Panc1 (cell line): Measurements from ENCODE around the gene FKBP6. TPM values are rescaled to one million over a fixed set of nuclear protein-coding genes. Genes with fewer than 3 reads are reported as not detected.

ENCODE experiments used
- ATAC-seq: fragments of 200-7000 bp; cut with Tn5 transposase; 2 replicates; pipeline ENCODE4 v1.9.1; 2020; ENCODE audit warnings: mild to moderate bottlenecking, moderate library complexity
- BruUV-seq: library from RNA; stranded (reverse); fragments of 400-500 nt; replicated peaks from 2 replicates; lab custom pipeline; 2021; lab: Mats Ljungman, UMichigan
- CTCF ChIA-PET: fragments of 300-600 bp; sonication (Branson Sonifier 250); formaldehyde crosslinking; loops from one replicate; lab custom pipeline; 2022; ENCODE audit warnings: antibody characterized with exemption; lab: Charles Lee
- POLR2A ChIA-PET: fragments of 300-600 bp; sonication (Branson Sonifier 250); formaldehyde crosslinking; loops from one replicate; lab custom pipeline; 2022; ENCODE audit warnings: antibody characterized with exemption; lab: Charles Lee
- DNase-seq: peaks from one replicate; pipeline ENCODE4 v3.0.0-alpha.2; 2010; ENCODE audit warnings: low read depth, low spot score
- H3K27ac ChIP-seq: 2 replicates; pipeline ENCODE4 v1.5.1; 2011; ENCODE audit warnings: mild to moderate bottlenecking, low read length, inconsistent platforms
- H3K27me3 ChIP-seq: fragments of 200-500 bp; sonication (Bioruptor generic); 2 replicates; pipeline ENCODE4 v1.6.0; 2014; ENCODE audit warnings: low read length, inconsistent platforms; ENCODE audit not compliant: control insufficient read depth, insufficient read depth
- H3K36me3 ChIP-seq: fragments of 200-500 bp; sonication (Bioruptor generic); 2 replicates; pipeline ENCODE4 v1.5.1; 2014; ENCODE audit warnings: inconsistent platforms, mild to moderate bottlenecking, low read length, moderate library complexity; ENCODE audit not compliant: control insufficient read depth, insufficient read depth
- H3K4me1 ChIP-seq: 2 replicates; pipeline ENCODE4 v1.5.1; 2011; ENCODE audit warnings: inconsistent platforms, mild to moderate bottlenecking, low read length, moderate library complexity; ENCODE audit not compliant: control insufficient read depth, insufficient read depth
- H3K4me3 ChIP-seq, 2 experiments: 2 replicates each; pipeline ENCODE4 v1.5.1; 2011 to 2012; ENCODE audit warnings: low read depth in 2 of 2, low read length in 2 of 2, mild to moderate bottlenecking in 2 of 2, inconsistent platforms in 1 of 2, moderate library complexity in 1 of 2
- H3K9me3 ChIP-seq: fragments of 200-500 bp; sonication (Bioruptor generic); 2 replicates; pipeline ENCODE4 v1.5.1; 2014; ENCODE audit warnings: low read depth, mild to moderate bottlenecking, inconsistent platforms, low read length, moderate library complexity; ENCODE audit not compliant: control insufficient read depth, insufficient read depth
- CTCF ChIP-seq: fragments of 450-650 bp; IDR thresholded peaks from 2 replicates; pipeline ENCODE4 v1.5.1; 2017; ENCODE audit warnings: mild to moderate bottlenecking
- POLR2AphosphoS5 ChIP-seq: IDR thresholded peaks from 2 replicates; pipeline ENCODE4 v1.6.1; 2012; ENCODE audit warnings: mild to moderate bottlenecking, low read depth, low read length, moderate library complexity
- REST ChIP-seq, 2 experiments: IDR thresholded peaks; 2 replicates each; pipeline ENCODE4 v1.6.1; 2011 to 2012; ENCODE audit warnings: low read depth in 2 of 2, control low read depth in 1 of 2, low read length in 1 of 2, mild to moderate bottlenecking in 1 of 2, moderate library complexity in 1 of 2; ENCODE audit not compliant: insufficient read depth in 1 of 2
- SIN3A ChIP-seq: IDR thresholded peaks from 2 replicates; pipeline ENCODE4 v1.6.1; 2012; ENCODE audit warnings: low read depth, mild to moderate bottlenecking, low read length, moderate library complexity, borderline replicate concordance; ENCODE audit not compliant: insufficient read depth
- TCF7L2 ChIP-seq: IDR thresholded peaks from 2 replicates; pipeline ENCODE4 v1.6.1; 2011; ENCODE audit warnings: mild to moderate bottlenecking, low read depth, low read length, inconsistent platforms
- in situ Hi-C: cut with HindIII; loops from 2 replicates; pipeline ENCODE4 v1.10.0; 2016; ENCODE audit warnings: low sequenced_read_pairs, low pct_unique_long_range_greater_than_20kb
- intact Hi-C: fragments of 100-400 bp; cut with micrococcal nuclease; formaldehyde crosslinking; loops from one replicate; pipeline ENCODE4 v1.10.0; 2022; ENCODE audit not compliant: unreplicated experiment
- total RNA-seq: library from RNA; stranded (reverse); gene quantifications from one replicate; pipeline ENCODE4 v1.2.1, GENCODE V29; 2021; ENCODE audit not compliant: unreplicated experiment

Gene FKBP6
- total RNA-seq, 1 experiment from 2014 or later: not detected

- no peak for ATAC-seq
- ChIA-PET CTCF (interaction anchor here (0.7 kb wide), 1 partner anchor 10 kb away, joined by 3 read pairs; no protein-coding TSS in a partner anchor), POLR2A (no interaction called here)
These were observed 14.4 kb upstream of the FKBP6 start for GRCh38 chr7:73313521-73313906.

GRCh38 chr7:73314271-73314670, 13.7 kb upstream of the FKBP6 start:
- no peak overlapping the region for H3K27ac ChIP-seq
- no peaks in the 10 kb centered on the region for H3K4me1 ChIP-seq
- ATAC-seq: no peak
- BruUV-seq: no TSS peak
- ChIA-PET CTCF (interaction anchor here (0.7 kb wide), 1 partner anchor 10 kb away, joined by 3 read pairs; no protein-coding TSS in a partner anchor), POLR2A (no interaction called here)
- no peaks in the 10 kb centered on the region for H3K27me3 ChIP-seq
- H3K36me3 ChIP-seq: no peaks in the 10 kb centered on the region
- intact Hi-C loops (no loop called here), in situ Hi-C loops (no loop called here)
- H3K9me3 ChIP-seq: no peaks in the 10 kb centered on the region
- TF ChIP-seq TCF7L2: no peak
- no peak for TF ChIP-seq POLR2AphosphoS5
- no peak for TF ChIP-seq SIN3A
- no peak for TF ChIP-seq REST (IDR thresholded peaks at IDR 0.05; ENCODE audit: insufficient read depth in 1 of 2, low read depth in 2 of 2, low read length in 1 of 2)
- no peak for TF ChIP-seq CTCF
- DNase-seq: no peak
- no peak overlapping the region for H3K4me3 ChIP-seq

More at GRCh38 chr7:73313521-73313906, 14.4 kb upstream of the FKBP6 start:
- BruUV-seq: no TSS peak
- Histone ChIP-seq H3K36me3 (no peaks in the 10 kb centered on the region; the same call in 1 of the 2 replicates), H3K9me3 (no peaks in the 10 kb centered on the region), H3K4me3 (no peak overlapping the region), H3K27me3 (no peaks in the 10 kb centered on the region), H3K4me1 (no peaks in the 10 kb centered on the region), H3K27ac (no peak overlapping the region)
- no peak for DNase-seq
- in situ Hi-C loops (no loop called here), intact Hi-C loops (no loop called here)
- TF ChIP-seq TCF7L2 (no peak), CTCF (no peak), SIN3A (no peak), POLR2AphosphoS5 (no peak), REST (IDR thresholded peaks at IDR 0.05; ENCODE audit: insufficient read depth in 1 of 2, low read depth in 2 of 2, low read length in 1 of 2) (no peak)
